Osteoblast (primary cell): Measurements from ENCODE around the gene ACBD5. TPM values are rescaled to one million over a fixed set of nuclear protein-coding genes. Genes with fewer than 3 reads are reported as not detected.

ENCODE experiments used
- DNase-seq: peaks from one replicate; pipeline ENCODE4 v3.0.0; 2011; ENCODE audit warnings: low spot score, mixed read lengths; ENCODE audit not compliant: insufficient read length; ENCODE audit errors: missing footprints
- H2AFZ ChIP-seq: 2 replicates; pipeline ENCODE4 v1.6.0; 2011; ENCODE audit warnings: mild to moderate bottlenecking, low read length
- H3K27ac ChIP-seq: 2 replicates; pipeline ENCODE4 v1.5.1; 2011; ENCODE audit warnings: mild to moderate bottlenecking, low read depth, low read length, moderate library complexity
- H3K27me3 ChIP-seq: 2 replicates; pipeline ENCODE4 v1.6.0; 2012; ENCODE audit warnings: mild to moderate bottlenecking, control low read depth, inconsistent platforms, low read length, moderate library complexity; ENCODE audit not compliant: insufficient read depth
- H3K36me3 ChIP-seq: 2 replicates; pipeline ENCODE4 v1.5.1; 2011; ENCODE audit warnings: mild to moderate bottlenecking, low read length, control low read depth, moderate library complexity; ENCODE audit not compliant: insufficient read depth
- H3K4me1 ChIP-seq: 2 replicates; pipeline ENCODE4 v1.5.1; 2011; ENCODE audit warnings: mild to moderate bottlenecking, low read length, control low read depth, moderate library complexity; ENCODE audit not compliant: insufficient read depth
- H3K4me2 ChIP-seq: 2 replicates; pipeline ENCODE4 v1.6.0; 2011; ENCODE audit warnings: mild to moderate bottlenecking, low read length; ENCODE audit not compliant: insufficient read depth
- H3K4me3 ChIP-seq: fragments of 200-600 bp; sonication (generic); 3 replicates; pipeline ENCODE4 v1.5.1; 2012; ENCODE audit warnings: mild to moderate bottlenecking, low read length, inconsistent platforms; ENCODE audit not compliant: insufficient read depth
- H3K79me2 ChIP-seq: 2 replicates; pipeline ENCODE4 v1.6.0; 2012; ENCODE audit warnings: mild to moderate bottlenecking, low read length, control low read depth, inconsistent platforms; ENCODE audit not compliant: insufficient read depth
- H3K9me3 ChIP-seq: 2 replicates; pipeline ENCODE4 v1.5.1; 2011; ENCODE audit warnings: low read depth, low read length, control low read depth
- H4K20me1 ChIP-seq: 2 replicates; pipeline ENCODE4 v1.6.0; 2012; ENCODE audit warnings: mild to moderate bottlenecking, low read length, control low read depth; ENCODE audit not compliant: insufficient read depth
- CTCF ChIP-seq: IDR thresholded peaks from 2 replicates; pipeline ENCODE4 v1.5.1; 2011; ENCODE audit warnings: mild to moderate bottlenecking, low read depth, low read length, moderate library complexity; ENCODE audit errors: extremely low read depth
- total RNA-seq: library from RNA; depleted of rRNA; stranded (reverse); fragments of >200 nt; gene quantifications from 2 replicates; pipeline ENCODE4 v1.2.3, GENCODE V29; 2012

Gene ACBD5
- total RNA-seq, 1 donor = 23.2 TPM

- Histone ChIP-seq H2AFZ (no peak overlapping the region), H3K9me3 (no peaks in the 10 kb centered on the region), H3K27me3 (no peaks in the 10 kb centered on the region), H3K36me3 (peaks cover 8% of the 10 kb centered on the region), H3K27ac (no peak overlapping the region), H3K79me2 (peaks cover 26% of the 10 kb centered on the region), H3K4me2 (no peak overlapping the region), H3K4me3 (no peak overlapping the region), H4K20me1 (no peaks in the 10 kb centered on the region), H3K4me1 (no peaks in the 10 kb centered on the region)
- TF ChIP-seq CTCF = no peak
- DNase-seq = no peak
Measured at GRCh38 chr10:27235706-27236105, 4.9 kb downstream of the ACBD5 start.

- Histone ChIP-seq H4K20me1 (no peaks in the 10 kb centered on the region), H2AFZ (no peak overlapping the region), H3K27ac (no peak overlapping the region), H3K36me3 (peaks cover 13% of the 10 kb centered on the region), H3K9me3 (no peaks in the 10 kb centered on the region), H3K4me1 (no peaks in the 10 kb centered on the region), H3K4me3 (no peak overlapping the region), H3K79me2 (no peaks in the 10 kb centered on the region), H3K27me3 (no peaks in the 10 kb centered on the region), H3K4me2 (no peak overlapping the region)
- no peak for TF ChIP-seq CTCF
- DNase-seq = no peak
Measured at GRCh38 chr10:27230022-27230421, 10.6 kb downstream of the ACBD5 start.

GRCh38 chr10:27225642-27226257, 14.8 kb downstream of the ACBD5 start:
- H3K36me3 ChIP-seq = peaks cover 19% of the 10 kb centered on the region
- H3K79me2 ChIP-seq = no peaks in the 10 kb centered on the region
- H4K20me1 ChIP-seq = no peaks in the 10 kb centered on the region
- H2AFZ ChIP-seq = no peak overlapping the region
- no peak for DNase-seq
- no peak overlapping the region for H3K4me2 ChIP-seq
- no peaks in the 10 kb centered on the region for H3K4me1 ChIP-seq
- H3K4me3 ChIP-seq = no peak overlapping the region
- no peak overlapping the region for H3K27ac ChIP-seq
- TF ChIP-seq CTCF = no peak
- no peaks in the 10 kb centered on the region for H3K9me3 ChIP-seq
- no peaks in the 10 kb centered on the region for H3K27me3 ChIP-seq

DNA sequence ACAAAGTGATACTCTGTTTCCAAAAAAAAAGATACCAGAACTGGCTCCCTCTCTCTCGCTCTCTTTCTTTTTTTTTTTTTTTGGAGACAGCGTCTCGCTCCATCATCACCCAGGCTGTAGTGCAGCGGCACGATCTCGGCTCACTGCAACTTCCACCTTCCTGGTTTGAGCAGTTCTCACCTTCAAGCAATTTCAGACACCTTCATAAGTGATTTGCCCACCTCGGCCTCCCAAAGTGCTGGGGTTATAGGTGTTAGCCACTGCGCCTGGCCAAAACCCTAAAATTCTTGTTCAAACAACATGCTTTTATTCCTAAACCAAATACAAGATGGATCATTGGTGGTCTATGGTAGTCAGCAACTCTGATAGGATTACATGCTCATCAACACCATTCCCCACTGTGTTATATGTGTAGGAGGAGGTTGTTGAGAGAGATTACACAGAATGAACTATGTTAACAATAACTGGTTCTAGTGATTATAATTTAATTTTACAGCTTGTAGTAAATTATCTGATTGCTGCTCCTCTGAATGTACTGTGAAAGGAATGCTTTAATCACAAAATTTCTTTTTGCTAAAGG, 15.5 kb downstream of the ACBD5 start:
- H3K4me1 ChIP-seq = no peaks in the 10 kb centered on the region
- H3K4me2 ChIP-seq = no peak overlapping the region
- H3K79me2 ChIP-seq = no peaks in the 10 kb centered on the region
- H3K27me3 ChIP-seq = no peaks in the 10 kb centered on the region
- H3K9me3 ChIP-seq = no peaks in the 10 kb centered on the region
- H3K27ac ChIP-seq = no peak overlapping the region
- H3K4me3 ChIP-seq = no peak overlapping the region
- no peak for DNase-seq
- no peak overlapping the region for H2AFZ ChIP-seq
- no peak for TF ChIP-seq CTCF
- peaks cover 19% of the 10 kb centered on the region for H3K36me3 ChIP-seq
- no peaks in the 10 kb centered on the region for H4K20me1 ChIP-seq
